GM06990 (cell line): ENCODE data around the gene STAC3.

Experiments
- DNase-seq: peaks from one replicate; pipeline ENCODE4 v3.0.0-alpha.2; 2011; ENCODE audit not compliant: insufficient read length; ENCODE audit errors: extremely low read depth
- H3K27me3 ChIP-seq: replicated peaks from 2 replicates; pipeline ENCODE4 v1.6.0; 2011; ENCODE audit warnings: low read length; ENCODE audit not compliant: control insufficient read depth, insufficient read depth
- H3K36me3 ChIP-seq: 2 replicates; pipeline ENCODE4 v1.5.1; 2011; ENCODE audit warnings: low read length; ENCODE audit not compliant: control insufficient read depth, insufficient read depth
- H3K4me3 ChIP-seq: replicated peaks from 2 replicates; pipeline ENCODE4 v1.5.1; 2011; ENCODE audit warnings: low read depth, mild to moderate bottlenecking, control low read depth, low read length
- TF ChIP-seq, protein P1 (sequence below): IDR thresholded peaks from 2 replicates; pipeline ENCODE4 v1.5.1; 2011; ENCODE audit warnings: low read length, control low read depth, mild to moderate bottlenecking, inconsistent platforms; ENCODE audit not compliant: insufficient read depth, poor library complexity, severe bottlenecking

STAC3 gene

DNA sequence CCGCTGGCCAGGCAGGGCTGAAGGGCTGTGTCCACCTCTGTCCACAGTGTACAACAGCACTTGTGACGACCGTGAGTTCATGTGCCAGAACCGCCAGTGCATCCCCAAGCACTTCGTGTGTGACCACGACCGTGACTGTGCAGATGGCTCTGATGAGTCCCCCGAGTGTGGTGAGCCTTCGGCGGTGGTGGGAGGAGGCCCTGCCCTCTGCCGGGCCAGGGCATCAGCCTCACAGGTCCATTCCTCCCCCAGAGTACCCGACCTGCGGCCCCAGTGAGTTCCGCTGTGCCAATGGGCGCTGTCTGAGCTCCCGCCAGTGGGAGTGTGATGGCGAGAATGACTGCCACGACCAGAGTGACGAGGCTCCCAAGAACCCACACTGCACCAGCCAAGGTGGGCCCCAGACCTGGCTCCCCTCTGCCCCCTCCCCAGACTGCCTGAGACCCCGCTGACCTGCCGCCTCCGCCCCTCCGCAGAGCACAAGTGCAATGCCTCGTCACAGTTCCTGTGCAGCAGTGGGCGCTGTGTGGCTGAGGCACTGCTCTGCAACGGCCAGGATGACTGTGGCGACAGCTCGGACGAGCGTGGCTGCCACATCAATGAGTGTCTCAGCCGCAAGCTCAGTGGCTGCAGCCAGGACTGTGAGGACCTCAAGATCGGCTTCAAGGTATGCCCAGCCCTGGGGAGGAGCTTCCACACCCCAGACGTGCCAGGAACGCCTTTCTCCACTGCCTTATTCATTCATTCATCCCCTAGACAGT lies 55.2 kb downstream of the STAC3 start:
- Histone ChIP-seq H3K36me3 (no peaks in the 10 kb centered on the region), H3K27me3 (no peaks in the 10 kb centered on the region; the same call in 1 of the 2 replicates), H3K4me3 (no peak overlapping the region)
- no peak for DNase-seq
- TF ChIP-seq, protein P1, sequence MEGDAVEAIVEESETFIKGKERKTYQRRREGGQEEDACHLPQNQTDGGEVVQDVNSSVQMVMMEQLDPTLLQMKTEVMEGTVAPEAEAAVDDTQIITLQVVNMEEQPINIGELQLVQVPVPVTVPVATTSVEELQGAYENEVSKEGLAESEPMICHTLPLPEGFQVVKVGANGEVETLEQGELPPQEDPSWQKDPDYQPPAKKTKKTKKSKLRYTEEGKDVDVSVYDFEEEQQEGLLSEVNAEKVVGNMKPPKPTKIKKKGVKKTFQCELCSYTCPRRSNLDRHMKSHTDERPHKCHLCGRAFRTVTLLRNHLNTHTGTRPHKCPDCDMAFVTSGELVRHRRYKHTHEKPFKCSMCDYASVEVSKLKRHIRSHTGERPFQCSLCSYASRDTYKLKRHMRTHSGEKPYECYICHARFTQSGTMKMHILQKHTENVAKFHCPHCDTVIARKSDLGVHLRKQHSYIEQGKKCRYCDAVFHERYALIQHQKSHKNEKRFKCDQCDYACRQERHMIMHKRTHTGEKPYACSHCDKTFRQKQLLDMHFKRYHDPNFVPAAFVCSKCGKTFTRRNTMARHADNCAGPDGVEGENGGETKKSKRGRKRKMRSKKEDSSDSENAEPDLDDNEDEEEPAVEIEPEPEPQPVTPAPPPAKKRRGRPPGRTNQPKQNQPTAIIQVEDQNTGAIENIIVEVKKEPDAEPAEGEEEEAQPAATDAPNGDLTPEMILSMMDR: no peak

DNA sequence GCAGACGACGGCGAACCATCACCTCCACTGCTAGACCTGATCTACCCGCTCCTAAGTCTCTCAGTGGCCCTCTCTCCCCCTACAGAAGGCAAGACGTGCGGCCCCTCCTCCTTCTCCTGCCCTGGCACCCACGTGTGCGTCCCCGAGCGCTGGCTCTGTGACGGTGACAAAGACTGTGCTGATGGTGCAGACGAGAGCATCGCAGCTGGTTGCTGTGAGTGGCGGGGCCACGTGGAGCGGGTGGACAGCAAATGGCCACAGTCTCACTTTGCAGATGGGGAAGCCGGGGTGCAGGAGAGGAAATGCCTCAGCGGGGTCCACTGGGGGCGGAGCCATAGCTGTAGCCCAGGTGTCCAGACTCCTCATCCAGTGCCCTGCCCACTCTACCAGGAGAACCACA lies 55.8 kb downstream of the STAC3 start:
- Histone ChIP-seq H3K27me3 (no peaks in the 10 kb centered on the region; the same call in 1 of the 2 replicates), H3K4me3 (no peak overlapping the region), H3K36me3 (no peaks in the 10 kb centered on the region)
- no peak for DNase-seq
- TF ChIP-seq, protein P1: no peak

DNA sequence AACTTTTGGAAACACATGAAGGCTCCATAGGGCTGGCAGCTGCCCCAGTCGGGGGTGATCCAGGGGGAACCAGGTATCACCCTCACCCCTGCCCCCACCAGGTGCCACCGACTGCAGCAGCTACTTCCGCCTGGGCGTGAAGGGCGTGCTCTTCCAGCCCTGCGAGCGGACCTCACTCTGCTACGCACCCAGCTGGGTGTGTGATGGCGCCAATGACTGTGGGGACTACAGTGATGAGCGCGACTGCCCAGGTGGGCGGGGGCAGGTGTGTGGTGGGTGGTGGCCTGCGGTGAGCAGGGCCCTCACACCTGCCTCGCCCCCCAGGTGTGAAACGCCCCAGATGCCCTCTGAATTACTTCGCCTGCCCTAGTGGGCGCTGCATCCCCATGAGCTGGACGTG lies 56.7 kb downstream of the STAC3 start:
- no peak for DNase-seq
- TF ChIP-seq, protein P1: no peak
- no peak overlapping the region for H3K4me3 ChIP-seq
- no peaks in the 10 kb centered on the region; the same call in 1 of the 2 replicates for H3K27me3 ChIP-seq
- H3K36me3 ChIP-seq: no peaks in the 10 kb centered on the region

DNA sequence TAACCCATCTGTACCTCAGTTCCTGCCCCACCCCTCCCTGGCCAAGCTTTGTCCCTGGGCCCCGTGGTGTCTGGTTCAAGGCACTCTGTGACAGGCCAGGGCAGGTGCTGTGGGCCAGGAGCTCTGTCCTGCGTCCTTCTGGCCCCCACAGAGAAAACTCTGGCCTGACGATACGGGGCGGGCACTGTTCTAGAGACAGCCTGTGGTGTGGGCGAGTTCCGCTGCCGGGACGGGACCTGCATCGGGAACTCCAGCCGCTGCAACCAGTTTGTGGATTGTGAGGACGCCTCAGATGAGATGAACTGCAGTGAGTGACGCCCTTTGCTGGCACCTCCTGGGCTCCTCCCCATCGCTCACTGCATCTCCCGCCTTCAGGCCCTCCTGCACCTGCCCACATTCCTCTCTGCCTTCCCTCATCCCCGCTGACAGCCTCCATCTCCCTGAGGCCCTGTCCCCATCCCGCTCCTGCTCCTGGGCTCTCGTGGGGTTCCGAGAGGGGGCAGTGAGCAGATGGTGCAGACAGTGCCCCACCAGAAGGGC lies 57.2 kb downstream of the STAC3 start:
- no peak for DNase-seq
- H3K27me3 ChIP-seq: no peaks in the 10 kb centered on the region; the same call in 1 of the 2 replicates
- TF ChIP-seq, protein P1: no peak
- H3K36me3 ChIP-seq: no peaks in the 10 kb centered on the region
- H3K4me3 ChIP-seq: no peak overlapping the region
